Left lobe of liver (tissue), 2 donors: ENCODE measurements around the gene MBL2. TPM values are rescaled to one million over a fixed set of nuclear protein-coding genes. Genes with fewer than 3 reads are reported as not detected.

Experiments used
- ATAC-seq: fragments of 200-7000 bp; cut with Tn5 transposase; one replicate; pipeline ENCODE4 v1.9.1; 2020; ENCODE audit warnings: mild to moderate bottlenecking, moderate library complexity
- DNase-seq: peaks from one replicate; pipeline ENCODE4 v3.0.0-alpha.2; 2020; ENCODE audit warnings: low spot score
- total RNA-seq: library from RNA; stranded (reverse); gene quantifications from one replicate; pipeline ENCODE4 v1.2.1, GENCODE V29; 2021
- donor health status: DM: no; HTN: no; CAD: no; lungs with moderate emphysema.
- donor health status: DM: no; HTN: yes; CAD: no.

The MBL2 gene
- total RNA-seq, 1 donor from 2014 or later: 108 TPM

DNA sequence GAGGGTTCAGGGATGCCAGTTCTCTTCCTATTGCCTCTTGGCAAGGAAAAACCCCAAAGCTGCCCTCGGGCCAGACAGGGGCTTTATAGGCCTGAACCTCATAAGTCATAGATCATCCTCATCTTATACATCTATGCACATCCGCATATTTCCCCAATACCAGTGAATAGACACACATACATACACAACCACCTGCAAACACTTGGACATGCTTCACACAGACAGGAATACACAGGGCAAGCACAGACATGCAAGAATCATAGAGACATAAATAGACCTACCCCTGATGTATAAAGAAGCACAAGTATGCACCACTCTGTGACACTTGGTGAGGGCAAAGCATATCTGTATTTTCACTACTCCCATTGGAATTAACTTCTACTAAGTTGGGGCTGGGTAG, 30.7 kb downstream of the MBL2 start:
- no peak for ATAC-seq
- DNase-seq: no peak

DNA sequence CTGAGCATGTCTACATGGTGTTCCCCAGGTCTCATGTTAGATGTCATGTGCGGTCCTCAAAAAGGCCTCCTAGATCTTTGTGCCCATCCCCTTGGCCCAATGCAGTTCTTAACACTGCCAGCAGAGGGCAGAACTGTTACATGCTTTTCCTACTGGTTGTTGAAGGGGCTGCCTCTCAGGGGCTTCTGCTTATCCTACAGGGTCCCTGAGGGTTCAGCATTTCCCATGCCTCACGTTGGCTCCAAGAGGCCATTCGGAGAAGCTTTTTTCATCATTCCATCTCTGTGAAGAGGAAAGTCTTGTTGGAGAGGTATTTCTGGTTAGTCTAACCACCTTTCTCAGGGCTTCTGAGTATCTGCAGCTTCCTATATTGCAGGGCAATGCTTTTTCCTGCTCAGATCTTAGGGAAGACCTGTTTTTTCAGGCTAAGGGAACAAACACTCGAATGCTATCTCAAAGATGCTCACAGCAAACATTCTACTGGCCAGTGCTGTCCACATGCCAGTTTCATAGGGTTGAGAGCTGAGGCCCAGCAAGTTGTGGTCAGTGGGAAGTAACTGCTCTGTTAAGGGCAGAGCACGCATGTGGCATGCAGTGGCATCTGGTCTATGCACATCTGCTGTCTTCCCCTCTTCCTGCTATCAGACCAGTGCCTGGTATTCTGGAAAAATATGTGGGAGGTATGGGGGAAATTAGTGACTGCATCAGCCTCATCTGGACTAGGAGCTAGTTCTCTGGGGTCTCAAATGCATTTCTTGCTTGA, 31.5 kb downstream of the MBL2 start:
- ATAC-seq: peak; percentile 96
- DNase-seq: peak; percentile 68

DNA sequence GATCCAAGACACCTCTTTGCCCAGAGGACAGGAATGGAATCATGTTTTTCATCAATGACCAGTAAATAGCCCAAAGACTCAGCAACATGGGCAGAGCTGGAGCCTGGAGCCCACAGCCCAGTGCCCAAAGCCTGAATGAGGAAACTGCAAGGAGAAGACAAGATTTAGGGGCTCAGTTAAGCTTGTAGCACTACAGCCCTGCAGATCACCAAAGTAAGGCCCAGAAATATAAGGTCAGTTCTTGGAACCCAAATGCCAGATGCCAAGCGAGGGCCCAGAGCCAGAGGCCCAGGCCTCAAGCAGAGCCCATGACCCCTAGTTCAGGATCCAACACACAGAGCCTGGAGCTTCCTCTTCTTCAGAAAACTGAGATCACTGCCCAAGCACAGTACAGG, 32.4 kb downstream of the MBL2 start:
- no peak for ATAC-seq

DNA sequence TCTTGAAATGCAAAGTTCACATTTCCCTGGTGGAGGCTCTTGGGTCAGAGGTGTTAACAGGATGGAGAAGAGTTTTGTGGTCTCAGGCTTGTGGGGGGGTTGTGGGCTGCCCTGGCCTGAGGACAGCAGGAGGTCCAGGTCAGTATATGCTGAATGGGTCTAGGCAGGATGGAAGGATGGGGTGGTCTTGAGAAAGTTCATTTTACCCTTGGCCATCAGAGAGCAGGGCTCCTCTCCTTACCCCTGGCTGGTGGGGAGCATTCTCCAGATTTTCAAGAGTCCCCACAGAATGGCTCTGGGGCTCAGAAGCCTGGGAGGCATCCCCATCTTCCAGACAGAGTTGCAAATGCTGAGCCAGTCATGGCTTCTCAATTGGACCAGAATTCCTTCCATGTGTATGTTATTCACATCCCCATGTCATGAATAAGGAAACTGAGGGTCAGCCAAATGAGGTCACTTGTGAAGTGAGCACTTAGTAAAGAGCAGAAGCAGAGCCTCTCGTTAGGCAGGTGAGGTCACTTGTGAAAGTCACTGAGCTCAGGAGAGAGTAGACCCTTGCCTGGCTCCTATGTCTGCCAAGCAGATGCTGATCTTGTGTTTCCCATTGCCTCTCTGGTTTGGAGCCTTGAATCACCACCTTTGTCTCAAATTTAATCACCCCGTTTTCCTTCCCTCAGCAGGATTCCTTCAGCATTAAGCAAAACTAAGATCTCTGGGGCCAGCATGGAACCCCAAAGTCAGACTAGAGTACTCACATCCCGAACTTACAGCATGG, 33.0 kb downstream of the MBL2 start:
- DNase-seq: no peak

More for the DNA sequence above, 32.4 kb downstream of the MBL2 start:
- DNase-seq: no peak

DNA sequence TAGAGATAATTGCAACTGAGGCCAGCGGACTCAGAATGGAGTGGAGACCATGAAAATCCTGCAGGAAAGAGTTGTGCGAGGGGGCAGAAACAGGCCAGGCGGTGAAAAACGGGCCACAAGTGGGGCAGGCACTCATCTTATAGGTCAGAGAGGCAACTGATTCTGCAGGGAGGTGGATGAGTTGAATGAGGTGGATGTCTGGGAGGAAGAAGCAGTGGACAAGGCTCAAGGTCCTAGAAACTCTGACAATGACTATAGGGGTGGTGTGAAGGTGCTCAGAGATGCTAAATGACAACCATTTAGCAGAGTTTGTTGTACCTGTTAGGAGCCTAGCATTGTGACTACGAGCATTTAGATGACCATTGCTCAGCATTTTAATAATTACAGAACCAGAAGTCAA, 33.6 kb downstream of the MBL2 start:
- ATAC-seq (no peak), DNase-seq (no peak)

More for the DNA sequence above, 33.0 kb downstream of the MBL2 start:
- ATAC-seq: no peak

DNA sequence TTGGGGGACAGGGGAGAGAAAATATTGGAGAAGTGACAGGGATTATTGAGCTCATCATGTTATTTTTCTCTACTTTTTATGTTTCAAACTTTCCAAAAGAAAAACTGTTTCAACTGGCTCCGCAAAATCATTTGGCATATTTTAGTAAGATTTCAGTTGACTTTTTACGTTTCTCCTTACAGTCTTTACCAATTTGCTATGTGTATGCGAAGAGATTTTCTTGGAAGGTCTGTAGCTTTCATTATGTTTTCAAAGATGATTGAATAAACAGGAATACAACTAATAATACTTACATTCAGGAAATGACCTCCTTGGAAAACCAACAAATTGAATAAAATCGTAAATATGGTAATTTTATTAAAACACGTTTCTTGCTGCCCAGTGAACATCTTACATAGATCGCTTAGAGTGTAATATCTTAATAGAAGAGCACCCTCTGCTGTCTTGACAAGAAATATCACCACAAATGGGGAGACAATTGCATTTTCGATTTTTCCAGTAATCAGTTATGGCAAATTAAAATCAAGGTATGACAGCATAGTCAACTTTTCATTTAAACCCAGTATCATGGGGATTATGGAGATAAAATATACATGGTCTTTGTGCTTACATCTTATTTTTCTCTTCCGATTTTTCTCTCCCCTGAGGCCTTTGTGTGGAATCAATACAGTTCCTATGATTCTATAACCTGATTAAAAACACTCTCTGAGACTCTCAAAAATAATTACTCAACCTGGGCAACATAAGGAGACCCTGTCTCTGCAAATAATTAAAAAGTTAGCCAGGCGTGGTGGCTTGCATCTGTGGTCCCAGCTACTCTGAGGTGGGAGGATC, 43.1 kb downstream of the MBL2 start:
- ATAC-seq: peak; percentile 77
- no peak for DNase-seq

DNA sequence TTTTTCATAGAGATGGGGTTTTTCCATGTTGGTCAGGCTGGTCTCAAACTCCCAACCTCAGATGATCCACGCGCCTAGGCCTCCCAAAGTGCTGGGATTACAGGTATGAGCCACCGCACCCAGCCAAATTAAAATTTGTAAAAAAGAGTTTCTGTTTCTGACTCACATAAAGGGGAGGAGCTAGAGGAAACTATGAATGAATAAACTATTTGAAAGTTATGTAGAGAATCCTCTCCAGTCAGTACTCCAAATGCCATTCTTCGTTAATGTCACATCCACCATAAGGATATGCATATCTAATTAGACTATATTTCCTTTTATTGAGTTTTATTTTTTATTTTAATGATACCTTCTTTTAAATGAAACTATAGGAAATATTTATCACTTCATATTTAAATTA, 52.6 kb downstream of the MBL2 start:
- ATAC-seq (no peak), DNase-seq (no peak)
